Fibroblast of pulmonary artery (primary cell): Measurements from ENCODE around the gene ATP5ME.
"Not testable (repeated sequence)": the region's sequence is repeated elsewhere in the genome, so short reads cannot be mapped to it uniquely, and the experiment has no call there.

Source experiments
- DNase-seq: peaks from one replicate; pipeline ENCODE4 v3.0.0-alpha.2; 2010; ENCODE audit warnings: low read depth
- H3K4me3 ChIP-seq: replicated peaks from 2 replicates; pipeline ENCODE4 v1.5.1; 2011; ENCODE audit warnings: low read depth, mild to moderate bottlenecking, control low read depth, low read length, moderate library complexity
- CTCF ChIP-seq: IDR thresholded peaks from 2 replicates; pipeline ENCODE4 v1.5.1; 2011; ENCODE audit warnings: mild to moderate bottlenecking, control low read depth, low read length, inconsistent platforms; ENCODE audit errors: missing control alignments

Gene ATP5ME

DNA sequence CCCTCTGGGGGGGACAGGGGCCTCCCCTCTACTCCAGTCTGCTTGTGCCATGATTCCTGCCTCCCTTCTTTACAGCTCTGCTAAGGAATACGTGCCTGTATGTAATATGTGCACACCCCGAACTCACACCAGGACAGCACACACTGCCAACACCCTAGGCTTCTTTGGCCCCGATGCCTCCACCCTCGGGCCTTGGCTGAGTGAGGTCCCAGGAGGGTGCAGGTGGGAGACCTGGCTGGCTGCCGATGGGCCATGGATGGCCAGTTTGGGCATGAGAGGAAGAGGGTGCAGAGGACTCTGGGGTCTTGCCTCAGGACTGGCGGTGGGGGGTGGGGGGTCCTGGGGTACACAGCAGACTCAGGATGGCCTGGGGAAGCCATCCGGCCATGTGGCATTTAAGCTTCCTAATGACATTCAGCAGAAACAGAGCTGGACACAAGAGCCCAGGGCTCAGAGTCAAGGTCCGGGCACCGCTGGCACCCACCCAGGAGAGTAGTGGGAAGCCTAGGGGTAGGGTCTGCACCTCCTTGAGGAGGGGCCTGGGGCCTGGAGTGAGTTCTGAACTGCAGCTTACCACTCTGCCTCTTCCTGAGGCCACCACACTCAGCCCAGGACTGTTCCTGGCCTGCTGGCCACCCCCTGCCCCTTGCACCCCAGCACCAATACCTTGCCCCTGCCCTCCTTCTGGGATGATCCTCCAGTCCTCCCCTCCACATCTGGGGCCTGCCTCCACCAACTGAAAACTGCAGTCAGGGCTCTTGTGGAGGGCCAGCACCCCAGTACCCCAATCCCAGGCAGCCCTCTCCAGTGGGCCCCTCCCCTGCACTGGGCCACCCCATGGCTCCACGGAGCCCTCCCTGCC, 29.5 kb upstream of the ATP5ME start:
- no peak for DNase-seq
- TF ChIP-seq CTCF, result no peak
- no peak overlapping the region for H3K4me3 ChIP-seq

- no peak for DNase-seq
- TF ChIP-seq CTCF, result no peak
These were observed 28.6 kb upstream of the ATP5ME start for GRCh38 chr4:702618-703048.

DNA sequence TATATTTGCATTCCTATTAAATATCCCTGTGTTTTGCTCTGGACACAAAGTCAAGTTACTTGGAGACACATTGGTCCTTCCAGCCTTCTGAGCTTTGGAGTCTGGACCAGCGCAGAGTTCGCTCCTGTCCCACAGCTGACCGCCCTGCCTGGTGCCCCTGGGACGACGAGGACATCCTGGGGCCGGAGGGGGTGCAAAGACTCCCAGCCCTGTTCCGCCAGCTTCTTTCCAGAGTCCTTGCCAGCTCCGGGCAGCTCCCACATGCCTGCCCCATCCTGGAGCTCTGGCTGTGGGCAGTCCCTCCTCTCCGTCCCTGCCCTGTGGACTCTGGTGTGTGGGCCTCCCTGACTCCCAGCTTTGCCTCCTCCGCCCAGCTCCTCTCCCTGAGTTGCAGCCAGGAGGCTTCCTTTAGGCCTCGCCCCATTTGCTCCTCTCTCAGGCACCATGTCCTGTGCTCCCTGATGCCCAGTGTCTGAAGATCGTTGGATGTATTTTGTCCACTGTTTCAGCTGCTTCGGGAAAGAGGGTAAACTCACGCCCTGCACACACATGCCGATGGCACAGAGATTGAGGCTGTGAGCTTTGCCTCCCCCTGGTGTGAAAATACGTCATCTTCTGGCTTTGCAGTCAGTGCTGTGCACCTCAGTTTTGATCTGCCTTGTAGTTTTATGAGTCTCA, 26.6 kb upstream of the ATP5ME start:
- no peak for TF ChIP-seq CTCF
- no peak overlapping the region for H3K4me3 ChIP-seq
- DNase-seq, result no peak

More at GRCh38 chr4:702618-703048, 28.6 kb upstream of the ATP5ME start:
- no peak overlapping the region for H3K4me3 ChIP-seq

DNA sequence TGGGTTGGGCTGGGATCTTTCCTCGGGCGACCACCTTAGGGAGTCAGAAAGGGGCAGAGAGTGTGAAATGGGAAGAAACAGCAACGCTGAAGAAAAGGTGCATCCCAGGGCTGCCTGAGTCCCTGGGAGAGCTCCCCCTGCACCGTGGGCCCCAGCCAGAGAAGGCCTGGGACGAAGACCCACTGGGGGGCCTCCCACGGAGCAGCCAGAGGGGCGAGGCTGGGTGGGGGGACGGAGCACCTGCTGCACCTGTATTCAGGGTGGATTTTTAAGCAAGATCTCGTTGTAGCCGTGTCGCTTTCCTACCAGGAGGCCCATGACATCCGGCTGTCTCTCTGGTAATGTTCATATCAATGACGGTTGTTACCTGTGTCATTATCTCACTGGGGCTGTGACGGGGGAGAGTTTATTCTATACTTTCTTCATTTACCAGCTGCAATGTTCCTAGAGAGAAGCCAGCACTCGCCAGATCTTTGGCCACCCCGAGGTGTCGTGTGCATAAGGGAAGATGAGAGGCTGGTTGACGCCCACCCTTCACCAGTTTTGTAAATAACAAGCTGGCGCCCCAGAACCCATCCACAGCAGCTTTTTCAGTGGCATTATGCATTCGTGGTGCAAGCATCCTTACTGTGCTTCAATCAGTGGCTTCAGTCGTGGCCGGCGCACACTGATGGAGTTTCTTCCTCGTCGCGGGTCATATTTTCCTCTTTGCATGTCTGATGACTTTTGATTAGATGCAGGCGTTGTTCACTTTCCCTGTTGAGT, 25.9 kb upstream of the ATP5ME start:
- TF ChIP-seq CTCF, result no peak
- no peak for DNase-seq
- no peak overlapping the region for H3K4me3 ChIP-seq

GRCh38 chr4:694341-694940, 20.4 kb upstream of the ATP5ME start:
- DNase-seq, result not testable (repeated sequence)

DNA sequence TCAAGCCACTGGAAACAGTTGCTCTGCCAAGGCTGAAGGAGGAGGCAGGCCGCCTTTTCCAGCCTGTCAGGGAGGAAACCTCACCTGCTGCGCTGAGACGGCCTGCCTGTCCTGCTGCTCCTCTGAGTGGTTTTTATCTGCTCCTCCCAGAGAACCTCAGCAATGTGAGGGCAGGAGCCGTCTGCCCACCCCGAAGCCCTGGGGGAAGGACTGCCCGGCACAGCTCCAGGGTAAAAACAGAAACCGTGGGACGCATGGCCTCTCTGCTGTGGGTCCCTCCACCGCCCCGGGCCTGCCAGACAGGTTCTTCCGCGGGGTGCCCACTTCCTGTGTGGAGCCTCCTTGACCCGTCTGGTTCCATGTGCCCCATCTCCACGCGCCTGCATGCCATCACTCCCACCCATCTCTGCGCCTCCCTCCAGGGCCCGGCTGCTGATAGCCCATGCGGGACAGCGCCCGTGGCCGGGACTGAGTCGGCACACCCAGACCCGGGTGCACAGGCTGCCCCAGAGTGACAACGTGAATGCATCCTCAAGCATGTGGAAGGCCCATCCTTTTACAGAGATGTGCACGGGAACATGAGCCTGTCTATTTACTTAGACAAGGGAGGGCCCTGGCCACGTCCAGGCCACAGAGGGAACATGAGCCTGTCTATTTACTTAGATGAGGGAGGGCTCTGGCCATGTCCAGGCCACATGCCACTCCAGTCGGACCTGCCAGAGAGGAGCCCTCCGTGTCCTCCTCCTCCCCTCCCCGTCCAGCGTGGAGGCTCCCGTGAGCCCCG, 18.9 kb upstream of the ATP5ME start:
- H3K4me3 ChIP-seq, result no peak overlapping the region
- no peak for TF ChIP-seq CTCF
- no peak for DNase-seq

More at GRCh38 chr4:694341-694940, 20.4 kb upstream of the ATP5ME start:
- not testable (repeated sequence) for H3K4me3 ChIP-seq
